Tibial nerve (tissue), 3 donors: ENCODE results near the gene RGS2.

ENCODE experiments used
- POLR2A ChIP-seq, 2 donors: fragments of 450-650 bp; IDR thresholded peaks; one replicate each; pipeline ENCODE4 v1.6.1; 2017; ENCODE audit warnings: antibody characterized with exemption in 2 of 2, mild to moderate bottlenecking in 2 of 2, moderate library complexity in 2 of 2
- TF ChIP-seq, protein P1 (sequence below), 5 experiments: fragments of 200-600 bp in 3 of 5; fragments of 450-650 bp in 2 of 5; sonication (generic) in 3 of 5; IDR thresholded peaks; one replicate each; pipeline ENCODE4 v1.5.1; 2016 to 2019; ENCODE audit warnings: antibody characterized with exemption in 5 of 5, mild to moderate bottlenecking in 3 of 5, moderate library complexity in 2 of 5

DNA sequence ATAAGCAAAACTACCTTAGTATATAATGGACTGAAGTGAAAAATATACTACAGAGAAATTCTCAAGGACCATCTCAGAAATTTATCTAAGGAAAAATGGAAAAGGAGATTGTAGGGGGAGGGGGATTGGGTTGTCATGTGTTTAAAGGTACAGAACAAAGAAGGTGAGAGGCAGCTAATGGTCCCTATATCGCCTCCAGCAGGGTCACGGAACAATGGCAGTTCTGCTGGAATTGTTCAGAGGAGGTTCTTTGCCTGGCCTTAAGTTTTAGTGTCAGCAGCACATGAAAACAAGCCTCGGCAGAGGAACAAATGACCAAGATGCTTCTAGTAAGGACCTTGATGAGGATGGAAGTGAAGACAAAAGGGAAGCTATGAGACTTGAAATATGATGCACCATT, 42.0 kb upstream of the RGS2 start:
- TF ChIP-seq, protein P1, sequence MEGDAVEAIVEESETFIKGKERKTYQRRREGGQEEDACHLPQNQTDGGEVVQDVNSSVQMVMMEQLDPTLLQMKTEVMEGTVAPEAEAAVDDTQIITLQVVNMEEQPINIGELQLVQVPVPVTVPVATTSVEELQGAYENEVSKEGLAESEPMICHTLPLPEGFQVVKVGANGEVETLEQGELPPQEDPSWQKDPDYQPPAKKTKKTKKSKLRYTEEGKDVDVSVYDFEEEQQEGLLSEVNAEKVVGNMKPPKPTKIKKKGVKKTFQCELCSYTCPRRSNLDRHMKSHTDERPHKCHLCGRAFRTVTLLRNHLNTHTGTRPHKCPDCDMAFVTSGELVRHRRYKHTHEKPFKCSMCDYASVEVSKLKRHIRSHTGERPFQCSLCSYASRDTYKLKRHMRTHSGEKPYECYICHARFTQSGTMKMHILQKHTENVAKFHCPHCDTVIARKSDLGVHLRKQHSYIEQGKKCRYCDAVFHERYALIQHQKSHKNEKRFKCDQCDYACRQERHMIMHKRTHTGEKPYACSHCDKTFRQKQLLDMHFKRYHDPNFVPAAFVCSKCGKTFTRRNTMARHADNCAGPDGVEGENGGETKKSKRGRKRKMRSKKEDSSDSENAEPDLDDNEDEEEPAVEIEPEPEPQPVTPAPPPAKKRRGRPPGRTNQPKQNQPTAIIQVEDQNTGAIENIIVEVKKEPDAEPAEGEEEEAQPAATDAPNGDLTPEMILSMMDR (IDR thresholded peaks at IDR 0.05) = no peak
- TF ChIP-seq POLR2A (IDR thresholded peaks at IDR 0.05) = no peak
